ENCODE data around the gene SHC4. TPM values are rescaled to one million over a fixed set of nuclear protein-coding genes. Genes with fewer than 3 reads are reported as not detected.

SHC4 gene
- polyA plus RNA-seq, 3 donors, result 0.09 TPM; not detected in 2

- peaks cover 54 to 91% of the 10 kb centered on the region in 2 donors for H3K36me3 ChIP-seq (replicated peaks in 1 of 2; ENCODE audit: control insufficient read depth in 1 of 2, insufficient read depth in 2 of 2, low read length in 2 of 2)
- intact Hi-C loops (cut with micrococcal nuclease), result no loop called here
- no peaks in the 10 kb centered on the region for H3K27me3 ChIP-seq (ENCODE audit: control insufficient read depth in 2 of 2, insufficient read depth in 2 of 2, low read length in 2 of 2)
- no CpG with 5 or more reads among the region's 2 CpGs for WGBS (ENCODE audit: insufficient coverage)
- H3K4me2 ChIP-seq (replicated peaks; ENCODE audit: extremely low read depth, low read length, poor library complexity, severe bottlenecking), result no peak overlapping the region
- H3K4me3 ChIP-seq (replicated peaks in 1 of 3; ENCODE audit: low read depth in 2 of 3, low read length in 3 of 3), result no peak overlapping the region
- no peaks in the 10 kb centered on the region for H4K20me1 ChIP-seq (ENCODE audit: insufficient read depth, low read length)
- H3K9me3 ChIP-seq (replicated peaks in 1 of 2; ENCODE audit: control insufficient read depth in 1 of 2, insufficient read depth in 1 of 2, low read length in 2 of 2), result no peaks in the 10 kb centered on the region
- Mint-ChIP-seq H3K4me1 (no peaks in the 10 kb centered on the region), H3K36me3 (peaks cover 69 to 81% of the 10 kb centered on the region in 2 donors), H3K27ac (no peak overlapping the region), H3K4me3 (no peak overlapping the region), H3K9me3 (no peaks in the 10 kb centered on the region), H3K27me3 (ENCODE audit: low read depth in 3 of 3) (no peaks in the 10 kb centered on the region)
- no peak overlapping the region for H3K27ac ChIP-seq (ENCODE audit: low read depth in 1 of 2, low read length in 2 of 2)
- H3K4me1 ChIP-seq (ENCODE audit: control insufficient read depth in 1 of 2, insufficient read depth in 2 of 2, low read length in 2 of 2), result no peaks in the 10 kb centered on the region
- no peaks in the 10 kb centered on the region for H3K79me2 ChIP-seq (ENCODE audit: insufficient read depth, low read length)
- TF ChIP-seq CTCF (IDR thresholded peaks at IDR 0.05), result no peak
- no peak overlapping the region for H2AFZ ChIP-seq (ENCODE audit: insufficient read depth, low read depth, low read length, poor library complexity, severe bottlenecking)
- no peak overlapping the region for H3K9ac ChIP-seq (ENCODE audit: insufficient read depth, low read length, poor library complexity, severe bottlenecking)
- no peak for DNase-seq
These were observed 179.0 kb downstream of the SHC4 start for GRCh38 chr15:48784756-48785155.

- H4K20me1 ChIP-seq (ENCODE audit: insufficient read depth, low read length), result no peaks in the 10 kb centered on the region
- Mint-ChIP-seq H3K36me3 (peaks cover 67 to 75% of the 10 kb centered on the region in 2 donors), H3K27ac (no peak overlapping the region), H3K9me3 (no peaks in the 10 kb centered on the region), H3K4me3 (no peak overlapping the region), H3K27me3 (ENCODE audit: low read depth in 3 of 3) (no peaks in the 10 kb centered on the region), H3K4me1 (no peaks in the 10 kb centered on the region)
- TF ChIP-seq CTCF (IDR thresholded peaks at IDR 0.05), result no peak
- H3K4me1 ChIP-seq (ENCODE audit: control insufficient read depth in 1 of 2, insufficient read depth in 2 of 2, low read length in 2 of 2), result no peaks in the 10 kb centered on the region
- H3K9me3 ChIP-seq (replicated peaks in 1 of 2; ENCODE audit: control insufficient read depth in 1 of 2, insufficient read depth in 1 of 2, low read length in 2 of 2), result no peaks in the 10 kb centered on the region
- no peak for DNase-seq
- no peak overlapping the region for H3K4me2 ChIP-seq (replicated peaks; ENCODE audit: extremely low read depth, low read length, poor library complexity, severe bottlenecking)
- intact Hi-C loops (cut with micrococcal nuclease), result no loop called here
- H3K27ac ChIP-seq (ENCODE audit: low read depth in 1 of 2, low read length in 2 of 2), result no peak overlapping the region
- no peak overlapping the region for H3K4me3 ChIP-seq (replicated peaks in 1 of 3; ENCODE audit: low read depth in 2 of 3, low read length in 3 of 3)
- no peaks in the 10 kb centered on the region for H3K27me3 ChIP-seq (ENCODE audit: control insufficient read depth in 2 of 2, insufficient read depth in 2 of 2, low read length in 2 of 2)
- H3K79me2 ChIP-seq (ENCODE audit: insufficient read depth, low read length), result no peaks in the 10 kb centered on the region
- peaks cover 45 to 90% of the 10 kb centered on the region in 2 donors for H3K36me3 ChIP-seq (replicated peaks in 1 of 2; ENCODE audit: control insufficient read depth in 1 of 2, insufficient read depth in 2 of 2, low read length in 2 of 2)
- H2AFZ ChIP-seq (ENCODE audit: insufficient read depth, low read depth, low read length, poor library complexity, severe bottlenecking), result no peak overlapping the region
- no CpG with 5 or more reads among the region's 2 CpGs for WGBS (ENCODE audit: insufficient coverage)
- H3K9ac ChIP-seq (ENCODE audit: insufficient read depth, low read length, poor library complexity, severe bottlenecking), result no peak overlapping the region
These were observed 180.8 kb downstream of the SHC4 start for GRCh38 chr15:48782911-48783310.

Data from CD14-positive monocyte (primary cell).